GM10248 (cell line): Measurements from ENCODE around the gene C16orf82.

Source experiments
- CTCF ChIA-PET: fragments of 300-600 bp; sonication (Branson Sonifier 250); formaldehyde crosslinking; extraction: SDS; loops from one replicate; lab custom pipeline; 2021; ENCODE audit warnings: antibody characterized with exemption; lab: Yijun Ruan, JAX
- POLR2A ChIA-PET: fragments of 350-650 bp; sonication (Branson Sonifier 250); formaldehyde crosslinking; extraction: SDS; loops from one replicate; lab custom pipeline; 2020; ENCODE audit warnings: antibody characterized with exemption; lab: Yijun Ruan, JAX
- DNase-seq: peaks from one replicate; pipeline ENCODE4 v3.0.0; 2012; ENCODE audit errors: extremely low spot score
- TF ChIP-seq, protein P1 (sequence below): IDR thresholded peaks from 2 replicates; pipeline ENCODE4 v1.5.1; 2012; ENCODE audit warnings: mild to moderate bottlenecking, low read depth; ENCODE audit errors: extremely low read depth, missing control alignments, control extremely low read depth

The C16orf82 gene

DNA sequence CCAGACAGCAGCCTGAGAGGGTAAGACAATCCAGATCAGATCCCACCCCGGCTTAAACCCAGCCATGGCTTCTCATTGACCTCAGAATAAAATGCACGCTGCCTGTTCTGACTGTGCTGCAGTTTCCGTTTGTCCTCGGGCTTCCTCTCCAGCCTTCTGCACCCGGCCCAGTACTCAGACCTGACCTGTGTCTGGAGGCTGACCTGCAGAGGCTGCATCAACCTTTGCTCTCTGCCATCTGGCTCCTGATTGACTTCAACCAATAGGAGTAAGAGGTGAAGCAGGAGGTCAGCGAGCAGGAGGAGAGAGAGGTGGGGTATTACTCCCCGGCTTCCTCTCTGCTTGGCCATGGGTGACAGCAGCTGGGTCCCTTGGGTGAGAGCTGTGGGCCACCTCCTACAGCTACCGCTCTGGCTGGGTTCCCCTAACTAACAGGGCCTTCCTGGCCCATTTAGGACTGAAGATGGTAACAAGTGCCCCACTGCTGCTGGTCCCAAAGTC, 46.7 kb downstream of the C16orf82 start:
- CTCF ChIA-PET, result no interaction called here

DNA sequence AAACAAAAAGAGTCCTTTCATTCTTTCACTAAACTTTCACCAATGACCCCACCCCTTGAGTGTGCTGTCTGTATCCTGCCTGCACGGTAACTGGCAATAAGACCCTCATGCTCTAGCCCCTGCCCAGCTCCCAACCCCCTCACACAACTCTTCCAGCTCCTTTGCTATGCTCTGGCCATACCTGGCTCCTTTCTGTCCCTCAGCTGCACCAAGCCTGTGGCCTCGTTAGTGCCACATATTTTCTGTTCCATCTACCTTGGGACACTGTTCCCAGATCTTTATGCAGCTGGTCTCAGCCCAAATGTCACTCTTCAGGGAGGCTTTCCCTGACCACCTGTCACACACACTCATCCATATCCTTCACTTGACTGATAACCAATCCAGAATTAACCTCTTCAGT, 47.3 kb downstream of the C16orf82 start:
- TF ChIP-seq, protein P1, sequence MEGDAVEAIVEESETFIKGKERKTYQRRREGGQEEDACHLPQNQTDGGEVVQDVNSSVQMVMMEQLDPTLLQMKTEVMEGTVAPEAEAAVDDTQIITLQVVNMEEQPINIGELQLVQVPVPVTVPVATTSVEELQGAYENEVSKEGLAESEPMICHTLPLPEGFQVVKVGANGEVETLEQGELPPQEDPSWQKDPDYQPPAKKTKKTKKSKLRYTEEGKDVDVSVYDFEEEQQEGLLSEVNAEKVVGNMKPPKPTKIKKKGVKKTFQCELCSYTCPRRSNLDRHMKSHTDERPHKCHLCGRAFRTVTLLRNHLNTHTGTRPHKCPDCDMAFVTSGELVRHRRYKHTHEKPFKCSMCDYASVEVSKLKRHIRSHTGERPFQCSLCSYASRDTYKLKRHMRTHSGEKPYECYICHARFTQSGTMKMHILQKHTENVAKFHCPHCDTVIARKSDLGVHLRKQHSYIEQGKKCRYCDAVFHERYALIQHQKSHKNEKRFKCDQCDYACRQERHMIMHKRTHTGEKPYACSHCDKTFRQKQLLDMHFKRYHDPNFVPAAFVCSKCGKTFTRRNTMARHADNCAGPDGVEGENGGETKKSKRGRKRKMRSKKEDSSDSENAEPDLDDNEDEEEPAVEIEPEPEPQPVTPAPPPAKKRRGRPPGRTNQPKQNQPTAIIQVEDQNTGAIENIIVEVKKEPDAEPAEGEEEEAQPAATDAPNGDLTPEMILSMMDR, result no peak
- CTCF ChIA-PET, result no interaction called here
- DNase-seq, result no peak
- POLR2A ChIA-PET, result no interaction called here

More for the DNA sequence above, 46.7 kb downstream of the C16orf82 start:
- TF ChIP-seq, protein P1, result no peak
- DNase-seq, result peak; percentile 10
- POLR2A ChIA-PET, result no interaction called here

DNA sequence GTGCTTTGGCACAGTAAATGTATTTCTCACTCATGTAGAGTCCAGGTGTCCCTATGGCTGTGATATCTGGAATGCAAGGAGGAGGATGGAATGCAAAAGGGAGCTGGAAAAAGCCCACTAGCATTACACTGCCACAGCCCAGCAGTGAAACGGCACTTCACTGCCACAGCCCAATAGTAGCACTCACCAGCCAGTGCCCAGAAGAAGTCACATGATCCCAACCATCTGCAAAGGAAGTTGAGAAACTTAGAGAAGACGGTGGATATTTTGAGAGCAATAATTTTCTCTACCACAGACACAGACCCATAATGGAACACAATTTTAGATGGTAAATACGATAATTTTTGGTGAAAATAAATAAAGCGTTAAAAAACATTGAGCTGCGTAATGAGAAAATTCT, 51.8 kb downstream of the C16orf82 start:
- CTCF ChIA-PET, result interaction anchor here (0.8 to 2.7 kb wide), 3 partner anchors 8 to 1757 kb away, joined by 3 to 15 read pairs (median 3); no protein-coding TSS in a partner anchor
- POLR2A ChIA-PET, result no interaction called here
- TF ChIP-seq, protein P1, result no peak
- DNase-seq, result no peak
